SH-SY5Y (cell line): ENCODE measurements around the gene ELMOD1.

Source experiments
- GATA2 ChIP-seq: IDR thresholded peaks from 2 replicates; pipeline ENCODE4 v1.6.1; 2011; ENCODE audit warnings: mild to moderate bottlenecking, low read depth, low read length
- GATA3 ChIP-seq: IDR thresholded peaks from 2 replicates; pipeline ENCODE4 v1.6.1; 2011; ENCODE audit warnings: low read depth, mild to moderate bottlenecking, low read length, moderate library complexity

ELMOD1 gene

DNA sequence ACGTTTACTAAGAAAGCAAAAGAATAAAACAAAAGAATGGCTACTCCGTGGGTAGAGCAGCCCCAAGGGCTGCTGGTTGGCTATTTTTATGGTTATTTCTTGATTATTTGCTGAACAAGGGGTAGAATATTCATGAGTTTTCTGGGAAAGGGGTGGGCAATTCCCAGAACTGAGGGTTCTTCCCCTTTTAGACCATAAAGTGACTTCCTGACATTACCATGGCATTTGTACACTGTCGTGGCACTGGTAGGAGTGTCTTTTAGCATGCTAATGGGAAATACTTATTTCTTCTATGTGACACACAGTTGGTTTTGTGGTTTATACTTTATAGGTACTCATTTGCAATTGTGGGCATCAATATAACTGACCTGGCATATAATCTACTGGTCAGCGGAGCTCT, 64.7 kb downstream of the ELMOD1 start:
- TF ChIP-seq GATA2 = no peak
- no peak for TF ChIP-seq GATA3

DNA sequence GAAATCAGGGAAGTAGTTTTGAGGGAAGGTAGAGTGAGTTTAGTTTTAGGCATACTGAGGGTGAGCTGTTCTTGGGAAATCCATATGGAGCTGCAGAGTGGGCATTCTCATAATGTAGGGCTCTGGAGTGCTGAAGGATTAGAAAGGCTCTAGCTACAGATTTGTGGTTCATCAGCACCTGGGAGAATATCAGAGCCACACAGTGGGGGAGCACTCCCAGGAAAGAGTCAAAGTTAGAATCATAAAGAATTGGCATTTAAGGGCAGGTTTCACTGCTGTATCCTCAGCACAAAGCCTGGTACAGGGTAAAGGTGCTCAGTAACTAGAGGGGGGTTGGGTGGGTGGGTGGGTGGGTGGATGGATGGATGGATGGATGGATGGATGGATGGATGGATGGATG, 68.4 kb downstream of the ELMOD1 start:
- no peak for TF ChIP-seq GATA3
- no peak for TF ChIP-seq GATA2

DNA sequence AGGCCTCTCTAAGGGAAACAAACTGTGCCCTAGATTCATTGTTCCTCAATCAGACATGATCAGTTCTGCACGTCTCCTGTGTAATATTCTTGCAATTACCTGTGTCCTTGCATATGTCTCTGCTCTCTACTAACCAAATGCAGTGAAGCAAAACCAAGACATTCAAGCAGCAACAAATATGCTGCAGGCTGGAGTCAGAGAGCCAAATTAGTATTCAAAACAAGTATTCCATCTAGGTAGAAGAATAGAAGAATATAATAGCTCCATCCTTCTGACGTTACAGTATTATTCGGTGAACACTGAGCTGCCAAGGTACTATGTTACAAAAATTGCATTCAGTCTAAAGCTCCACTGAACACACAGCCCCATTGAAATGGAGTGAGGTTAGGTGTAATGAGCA, 69.1 kb downstream of the ELMOD1 start:
- TF ChIP-seq GATA3 = no peak
- no peak for TF ChIP-seq GATA2

DNA sequence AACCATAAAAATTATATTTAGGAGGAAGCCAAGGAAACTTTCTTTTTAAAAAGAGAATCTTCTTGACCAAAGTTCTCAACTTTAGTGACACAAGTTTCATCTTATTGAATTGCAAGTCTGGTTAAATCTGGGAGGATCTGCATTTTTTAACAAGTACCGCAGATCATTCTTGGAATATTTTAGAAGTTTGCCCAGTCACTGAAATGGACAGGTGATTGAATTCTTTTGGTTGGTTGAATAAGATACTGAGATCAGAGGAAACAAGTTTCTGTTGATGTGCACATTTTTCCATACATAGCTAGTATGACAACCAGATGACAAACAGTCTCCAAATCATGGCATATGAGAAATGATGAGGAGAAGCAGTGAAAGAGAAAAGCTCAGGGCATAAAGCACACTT, 70.7 kb downstream of the ELMOD1 start:
- TF ChIP-seq GATA2 (no peak), GATA3 (no peak)

DNA sequence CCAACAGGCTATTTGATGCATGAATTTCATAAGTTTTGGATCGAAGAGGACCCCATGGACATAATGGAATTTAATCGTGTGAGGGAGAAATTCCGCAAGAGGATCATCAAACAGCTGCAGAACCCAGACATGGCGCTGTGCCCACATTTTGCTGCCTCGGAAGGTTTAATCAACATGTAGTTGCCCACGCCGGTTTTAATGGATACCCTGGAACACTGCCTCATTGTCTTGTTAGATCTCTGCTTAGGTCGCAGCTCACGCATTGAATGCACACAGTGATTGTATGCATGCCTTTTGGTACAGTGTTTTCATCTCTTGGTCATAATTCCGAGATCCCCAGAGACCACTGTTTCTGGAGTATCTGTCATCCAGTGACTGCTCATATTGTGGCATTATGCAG, 74.1 kb downstream of the ELMOD1 start:
- no peak for TF ChIP-seq GATA3
- no peak for TF ChIP-seq GATA2

DNA sequence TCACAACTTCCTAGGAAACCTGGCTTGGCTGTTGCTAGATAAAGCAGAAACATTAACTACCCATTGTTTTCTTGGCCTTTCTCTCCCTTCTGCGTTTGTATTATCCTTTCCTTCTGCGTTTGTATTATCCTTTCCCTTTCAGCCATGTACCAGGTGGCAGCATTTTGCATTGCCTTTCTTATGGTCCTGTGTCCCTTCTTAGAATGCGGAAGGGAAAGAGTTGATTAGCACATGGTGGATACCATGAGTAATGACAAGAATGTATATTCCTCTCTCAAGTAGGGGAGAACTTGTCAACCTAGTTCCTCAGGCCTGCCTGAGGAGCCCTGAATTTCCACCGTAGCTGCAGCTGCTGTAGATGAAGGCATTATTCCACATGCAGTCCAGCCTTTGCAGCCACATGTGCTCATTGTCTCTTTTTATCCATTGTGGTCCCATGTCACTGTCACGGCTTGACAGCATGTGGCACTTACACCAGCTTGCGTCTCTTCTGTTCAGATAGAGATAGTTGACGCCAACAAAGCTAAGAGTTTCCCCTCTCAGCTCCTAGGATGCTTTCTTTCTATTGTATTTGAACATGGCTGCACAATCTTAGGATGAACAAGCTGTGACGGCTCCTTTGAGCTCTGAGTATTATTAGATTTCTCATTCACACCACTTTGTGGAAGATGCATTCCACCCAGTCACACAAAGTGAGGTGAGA, 76.1 kb downstream of the ELMOD1 start:
- TF ChIP-seq GATA2 (no peak), GATA3 (no peak)

DNA sequence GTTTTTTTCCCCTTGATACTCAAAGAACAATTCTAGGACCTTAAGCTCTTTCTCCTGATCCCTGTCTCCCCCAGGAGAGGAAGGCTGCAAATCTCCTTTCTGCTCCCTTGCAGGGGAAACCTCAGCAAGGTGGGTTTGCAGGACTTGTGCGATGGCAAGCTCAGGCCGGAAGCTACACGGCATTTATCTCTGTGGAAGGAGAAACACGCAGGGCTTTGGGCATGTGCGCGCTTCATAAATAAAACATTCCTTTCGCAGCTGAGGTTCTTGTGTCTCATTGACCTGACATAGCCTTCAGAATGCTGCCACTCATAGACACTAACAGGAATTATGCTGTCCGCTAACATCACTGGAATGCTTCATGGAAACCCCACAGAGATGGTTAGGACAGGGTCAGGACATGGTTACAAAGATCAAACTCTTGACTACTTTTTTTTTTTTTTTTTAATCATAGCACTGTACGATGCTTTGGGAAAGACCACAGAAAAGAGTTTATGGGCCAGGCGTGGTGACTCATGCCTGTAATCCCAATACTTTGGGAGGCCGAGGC, 78.3 kb downstream of the ELMOD1 start:
- TF ChIP-seq GATA3 (no peak), GATA2 (no peak)

DNA sequence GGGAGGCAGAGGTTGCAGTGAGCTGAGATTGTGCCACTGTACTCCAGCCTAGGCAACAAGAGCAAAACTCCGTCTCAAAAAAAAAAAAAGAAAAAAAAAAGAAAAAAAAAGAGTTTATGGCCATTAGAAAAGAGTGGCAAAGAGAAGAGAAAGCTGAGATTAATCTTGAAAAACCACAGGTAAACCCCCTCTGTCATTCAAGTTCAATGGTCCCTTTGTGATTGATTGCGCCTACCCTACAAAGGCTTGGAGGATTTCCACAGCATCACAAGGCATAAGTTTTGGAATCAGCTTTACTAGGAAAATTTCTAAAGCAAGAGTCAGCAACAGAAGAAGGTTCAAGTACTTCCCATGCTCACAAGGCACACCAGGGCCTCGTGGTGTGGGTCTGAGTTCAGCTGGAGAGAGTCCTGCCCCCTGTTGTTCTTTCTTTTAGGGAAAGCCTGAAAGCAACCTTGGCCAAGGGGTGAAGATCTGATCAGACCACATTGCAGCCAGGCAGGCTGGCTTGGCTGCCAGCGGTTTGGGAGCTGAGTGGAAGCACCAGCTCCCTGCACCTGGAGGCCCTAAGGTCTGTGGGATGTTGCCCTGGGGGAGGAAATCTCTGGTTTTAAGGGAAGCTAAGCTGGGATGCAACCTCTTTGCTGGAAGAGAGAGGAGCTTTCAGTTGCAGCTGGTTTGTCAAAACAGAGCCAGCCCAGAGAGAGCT, 79.1 kb downstream of the ELMOD1 start:
- no peak for TF ChIP-seq GATA3
- TF ChIP-seq GATA2 = no peak

DNA sequence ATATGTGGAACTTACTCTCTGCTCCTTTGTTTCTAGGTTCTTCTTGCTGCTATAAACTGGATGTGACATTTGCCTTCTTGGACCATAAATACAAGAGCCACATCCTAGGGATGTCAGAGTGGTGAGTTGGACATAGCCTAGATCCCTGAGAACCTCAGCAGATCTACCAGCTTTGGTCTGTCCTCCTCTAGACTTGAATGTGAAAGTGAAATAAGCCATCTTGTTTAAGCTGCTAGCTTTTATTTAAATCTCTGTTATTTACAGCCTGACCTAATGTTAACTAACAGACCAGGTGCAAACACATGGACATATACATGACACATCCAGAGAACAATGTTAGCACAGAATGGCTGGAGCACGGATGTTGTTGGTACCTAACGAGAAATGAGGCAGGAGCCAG, 85.0 kb downstream of the ELMOD1 start:
- TF ChIP-seq GATA2 = no peak
- TF ChIP-seq GATA3 = no peak

DNA sequence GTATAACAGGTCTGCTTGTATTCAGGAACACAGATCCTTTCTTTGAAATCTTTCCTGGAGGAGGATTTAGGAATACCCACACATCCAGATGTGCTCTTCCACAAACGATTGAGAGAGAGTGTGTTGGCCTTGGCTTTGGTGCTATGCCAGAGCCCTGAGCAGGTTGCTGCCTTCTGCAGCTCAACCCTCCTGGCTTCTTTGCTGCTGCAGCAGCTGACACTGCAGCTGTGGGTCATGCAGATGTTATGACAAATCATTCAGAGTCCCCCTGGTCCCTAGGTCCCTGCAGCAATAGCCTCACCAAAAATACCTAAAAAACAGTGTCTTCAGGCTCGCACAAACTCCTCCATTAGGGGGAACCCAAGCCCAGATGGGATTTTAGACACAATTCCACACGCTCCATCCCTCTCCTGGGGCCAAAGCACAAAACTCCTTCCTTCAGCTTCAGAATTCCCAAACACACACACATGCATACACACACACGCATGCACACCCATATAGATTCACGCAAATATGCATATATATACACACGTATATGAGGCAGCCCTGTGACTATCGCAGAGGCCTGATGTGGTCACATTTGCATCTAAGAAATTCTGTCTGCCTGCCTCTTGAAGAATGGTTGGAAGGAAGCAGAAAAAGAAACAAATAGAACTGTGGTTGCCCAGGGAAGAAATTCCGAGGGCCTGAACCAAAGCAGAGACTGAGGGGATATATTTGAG, 85.5 kb downstream of the ELMOD1 start:
- no peak for TF ChIP-seq GATA3
- TF ChIP-seq GATA2 = no peak

DNA sequence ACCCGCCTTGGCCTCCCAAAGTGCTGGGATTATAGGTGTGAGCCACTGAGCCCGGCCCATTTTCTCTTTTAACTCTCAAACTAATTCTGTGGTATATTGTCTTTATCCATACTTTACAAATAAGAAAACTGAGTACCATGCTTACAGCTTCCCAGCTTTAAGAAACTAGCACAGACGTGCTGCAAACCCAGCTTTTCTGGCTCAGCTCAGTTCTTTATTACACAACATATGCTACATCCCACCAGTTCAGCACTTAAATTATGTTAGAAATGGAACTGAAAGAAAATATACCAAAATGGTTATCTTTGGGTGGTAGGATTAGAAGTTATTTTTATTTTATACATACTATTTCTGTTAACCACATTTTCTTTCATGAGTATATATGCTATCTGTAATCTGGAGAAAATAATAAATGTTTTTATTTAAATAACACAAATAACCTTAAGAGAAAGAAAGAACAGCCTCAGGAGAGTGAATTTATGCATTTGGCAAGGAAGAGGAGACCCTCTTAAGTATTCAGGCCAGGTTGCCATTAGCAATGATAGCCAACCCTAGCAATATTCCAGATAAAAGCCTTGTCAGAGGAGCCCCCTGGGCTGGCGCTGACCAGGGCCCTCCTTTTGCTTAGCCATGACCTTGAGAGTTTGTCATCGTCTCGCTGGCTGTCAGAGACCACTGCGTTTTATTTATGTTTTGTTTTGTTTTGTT, 87.1 kb downstream of the ELMOD1 start:
- TF ChIP-seq GATA3 (no peak), GATA2 (no peak)

DNA sequence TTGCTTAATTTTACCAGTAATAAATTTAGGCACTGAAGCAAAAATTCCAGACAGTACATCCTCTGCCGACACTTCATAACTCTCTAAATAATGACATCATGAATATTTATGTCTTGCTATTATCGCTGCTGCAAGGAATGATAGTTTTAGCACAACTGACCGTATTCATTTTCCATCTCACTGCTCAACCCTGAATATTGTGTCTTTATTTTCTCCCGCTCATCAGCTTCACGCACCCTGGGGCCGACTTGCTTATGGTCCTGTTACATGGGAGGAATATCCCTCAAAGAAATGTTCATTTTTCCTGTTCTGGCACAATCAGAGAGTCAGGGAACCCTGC, 87.7 kb downstream of the ELMOD1 start:
- TF ChIP-seq GATA3 (no peak), GATA2 (no peak)

DNA sequence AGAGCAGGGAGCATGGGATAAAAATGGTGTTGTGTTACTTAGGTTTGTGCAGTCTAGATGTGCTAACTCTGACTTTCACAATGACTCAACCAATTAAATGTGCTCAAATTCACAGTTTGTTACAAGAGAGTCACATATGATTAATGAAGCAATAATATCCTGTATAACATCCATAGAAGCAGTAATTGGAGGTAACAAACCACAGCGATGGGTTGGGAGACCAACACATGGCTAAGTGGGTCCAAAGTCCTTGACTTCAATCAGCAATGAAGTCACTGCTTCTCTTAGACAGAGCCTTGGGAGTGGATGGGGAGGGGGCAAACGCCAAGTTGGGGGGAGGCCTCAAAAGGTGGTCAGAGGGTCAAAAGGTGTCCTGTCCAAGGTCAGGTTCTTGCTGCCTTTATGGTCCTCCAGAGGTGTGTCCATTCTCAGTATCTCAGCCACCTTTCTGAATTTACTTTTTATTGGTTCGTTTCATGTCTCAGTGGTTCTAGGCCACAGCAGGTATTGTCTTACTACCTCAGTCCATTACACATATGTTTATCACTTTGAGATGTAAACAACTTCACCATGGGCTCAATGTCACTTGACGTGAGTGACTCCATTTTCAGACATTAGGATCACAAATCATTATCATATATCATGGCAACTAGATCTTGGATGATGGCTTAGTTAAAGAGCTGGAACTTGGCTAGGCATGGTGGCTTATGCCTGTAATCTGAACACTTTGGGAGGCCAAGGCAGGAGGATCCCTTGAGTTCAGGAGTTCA, 88.5 kb downstream of the ELMOD1 start:
- TF ChIP-seq GATA2 (no peak), GATA3 (no peak)

DNA sequence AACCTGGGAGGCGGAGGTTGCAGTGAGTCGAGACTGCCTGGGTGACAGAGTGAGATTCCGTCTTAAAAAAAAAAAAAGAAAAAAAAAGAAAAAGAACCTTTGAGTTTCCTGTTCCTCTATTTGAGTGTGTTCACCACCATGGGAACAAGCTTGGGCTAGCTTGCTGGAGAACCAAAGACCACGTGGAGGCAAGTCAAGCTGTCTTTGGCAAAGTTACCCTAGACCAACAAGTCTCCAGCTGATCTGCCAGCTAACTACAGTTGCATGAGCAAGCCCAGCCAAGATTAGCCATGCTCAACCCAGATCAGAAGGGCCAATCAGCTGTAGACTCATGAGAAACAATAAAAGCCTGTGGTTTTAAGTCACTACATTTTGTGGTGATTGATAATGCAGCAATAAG, 91.2 kb downstream of the ELMOD1 start:
- TF ChIP-seq GATA2 (no peak), GATA3 (no peak)
